ENCODE data around the gene ST6GALNAC2.
A peak's percentile ranks its signal among the peaks of the same experiment; 100 is the strongest.
"Not testable (repeated sequence)": the region's sequence is repeated elsewhere in the genome, so short reads cannot be mapped to it uniquely, and the experiment has no call there.

Gene ST6GALNAC2

DNA sequence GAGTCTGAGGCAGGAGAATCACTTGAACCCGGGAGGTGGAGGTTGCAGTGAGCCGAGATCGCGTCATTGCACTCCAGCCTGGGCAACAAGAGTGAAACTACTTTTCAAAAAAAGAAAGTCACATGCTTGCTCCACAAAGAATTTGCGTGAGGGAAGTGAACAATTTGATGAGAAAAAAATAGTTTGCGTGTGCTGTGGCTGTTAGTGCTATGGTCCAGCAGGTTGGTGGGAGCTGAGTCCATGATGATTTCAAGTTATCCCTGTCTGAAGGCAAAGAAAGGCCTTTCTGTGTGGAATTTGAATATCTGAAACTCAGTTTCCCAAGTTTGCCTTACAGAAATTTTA is 24.8 kb downstream of the ST6GALNAC2 start:
- TF ChIP-seq, protein P1, sequence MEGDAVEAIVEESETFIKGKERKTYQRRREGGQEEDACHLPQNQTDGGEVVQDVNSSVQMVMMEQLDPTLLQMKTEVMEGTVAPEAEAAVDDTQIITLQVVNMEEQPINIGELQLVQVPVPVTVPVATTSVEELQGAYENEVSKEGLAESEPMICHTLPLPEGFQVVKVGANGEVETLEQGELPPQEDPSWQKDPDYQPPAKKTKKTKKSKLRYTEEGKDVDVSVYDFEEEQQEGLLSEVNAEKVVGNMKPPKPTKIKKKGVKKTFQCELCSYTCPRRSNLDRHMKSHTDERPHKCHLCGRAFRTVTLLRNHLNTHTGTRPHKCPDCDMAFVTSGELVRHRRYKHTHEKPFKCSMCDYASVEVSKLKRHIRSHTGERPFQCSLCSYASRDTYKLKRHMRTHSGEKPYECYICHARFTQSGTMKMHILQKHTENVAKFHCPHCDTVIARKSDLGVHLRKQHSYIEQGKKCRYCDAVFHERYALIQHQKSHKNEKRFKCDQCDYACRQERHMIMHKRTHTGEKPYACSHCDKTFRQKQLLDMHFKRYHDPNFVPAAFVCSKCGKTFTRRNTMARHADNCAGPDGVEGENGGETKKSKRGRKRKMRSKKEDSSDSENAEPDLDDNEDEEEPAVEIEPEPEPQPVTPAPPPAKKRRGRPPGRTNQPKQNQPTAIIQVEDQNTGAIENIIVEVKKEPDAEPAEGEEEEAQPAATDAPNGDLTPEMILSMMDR (IDR thresholded peaks at IDR 0.05; ENCODE audit: insufficient read depth, low read depth, low read length, missing control alignments), result no peak
- H3K4me3 ChIP-seq (ENCODE audit: low read depth, low read length), result peak overlapping the region; percentile 91
- DNase-seq (ENCODE audit: low read depth), result peak; percentile 43

DNA sequence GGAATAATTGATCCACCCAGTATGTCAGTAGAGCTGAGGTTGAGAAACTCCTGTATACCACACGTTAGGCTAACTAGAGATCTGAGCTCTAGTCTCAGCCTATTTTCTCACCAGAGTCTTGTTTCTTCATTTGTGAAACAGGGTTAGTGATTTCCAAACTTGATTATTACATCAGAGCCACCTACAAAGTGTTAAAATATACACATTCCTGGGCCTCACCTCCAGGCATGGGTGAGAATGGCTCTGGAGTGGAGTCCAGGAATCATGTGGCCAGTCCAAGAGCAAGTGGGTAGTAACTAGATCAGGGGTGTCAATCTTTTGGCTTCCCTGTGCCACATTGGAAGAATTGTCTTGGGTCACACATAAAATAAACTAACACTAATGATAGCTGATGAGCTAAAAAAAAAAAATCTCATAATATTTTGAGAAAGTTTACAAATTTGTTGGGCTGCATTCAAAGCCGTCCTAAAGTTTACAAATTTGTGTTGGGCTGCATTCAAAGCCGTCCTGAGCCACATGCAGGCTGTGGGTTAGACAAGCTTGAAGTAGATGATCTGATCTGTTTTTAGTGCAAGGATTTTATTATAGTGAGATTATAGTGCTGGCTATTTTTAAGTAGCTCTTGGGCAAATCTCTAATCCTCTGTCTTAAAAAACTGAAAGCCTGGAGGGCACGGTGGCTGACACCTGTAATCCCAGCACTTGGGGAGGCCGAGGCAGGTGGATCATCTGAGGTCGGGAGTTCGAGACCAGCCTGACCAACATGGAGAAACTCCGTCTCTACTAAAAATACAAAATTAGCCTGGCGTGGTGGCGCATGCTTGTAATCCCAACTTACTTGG is 25.4 kb downstream of the ST6GALNAC2 start:
- H3K4me3 ChIP-seq (ENCODE audit: low read depth, low read length), result peak overlapping the region; percentile 91
- TF ChIP-seq, protein P1 (IDR thresholded peaks at IDR 0.05; ENCODE audit: insufficient read depth, low read depth, low read length, missing control alignments), result no peak
- peak; percentile 25 for DNase-seq (ENCODE audit: low read depth)

DNA sequence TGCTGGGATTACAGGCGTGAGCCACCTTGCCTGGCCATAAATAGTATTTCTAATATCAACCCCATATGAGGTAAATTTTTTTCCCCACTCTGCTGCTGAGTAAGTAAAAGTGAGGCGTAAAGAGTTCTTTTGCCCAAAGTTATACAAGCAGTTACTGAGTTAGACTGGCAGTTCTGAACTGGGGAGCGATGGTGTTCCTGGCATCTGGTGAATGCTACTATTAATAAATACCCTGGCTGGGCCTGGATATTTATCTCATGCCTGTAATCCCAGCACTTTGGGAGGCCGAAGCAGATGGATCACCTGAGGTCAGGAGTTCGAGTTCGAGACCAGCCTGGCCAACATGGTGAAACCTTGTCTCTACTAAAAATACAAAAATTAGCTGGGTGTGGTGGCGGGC is 26.2 kb downstream of the ST6GALNAC2 start:
- DNase-seq (ENCODE audit: low read depth), result not testable (repeated sequence)
- H3K4me3 ChIP-seq (ENCODE audit: low read depth, low read length), result peak overlapping the region; percentile 91

DNA sequence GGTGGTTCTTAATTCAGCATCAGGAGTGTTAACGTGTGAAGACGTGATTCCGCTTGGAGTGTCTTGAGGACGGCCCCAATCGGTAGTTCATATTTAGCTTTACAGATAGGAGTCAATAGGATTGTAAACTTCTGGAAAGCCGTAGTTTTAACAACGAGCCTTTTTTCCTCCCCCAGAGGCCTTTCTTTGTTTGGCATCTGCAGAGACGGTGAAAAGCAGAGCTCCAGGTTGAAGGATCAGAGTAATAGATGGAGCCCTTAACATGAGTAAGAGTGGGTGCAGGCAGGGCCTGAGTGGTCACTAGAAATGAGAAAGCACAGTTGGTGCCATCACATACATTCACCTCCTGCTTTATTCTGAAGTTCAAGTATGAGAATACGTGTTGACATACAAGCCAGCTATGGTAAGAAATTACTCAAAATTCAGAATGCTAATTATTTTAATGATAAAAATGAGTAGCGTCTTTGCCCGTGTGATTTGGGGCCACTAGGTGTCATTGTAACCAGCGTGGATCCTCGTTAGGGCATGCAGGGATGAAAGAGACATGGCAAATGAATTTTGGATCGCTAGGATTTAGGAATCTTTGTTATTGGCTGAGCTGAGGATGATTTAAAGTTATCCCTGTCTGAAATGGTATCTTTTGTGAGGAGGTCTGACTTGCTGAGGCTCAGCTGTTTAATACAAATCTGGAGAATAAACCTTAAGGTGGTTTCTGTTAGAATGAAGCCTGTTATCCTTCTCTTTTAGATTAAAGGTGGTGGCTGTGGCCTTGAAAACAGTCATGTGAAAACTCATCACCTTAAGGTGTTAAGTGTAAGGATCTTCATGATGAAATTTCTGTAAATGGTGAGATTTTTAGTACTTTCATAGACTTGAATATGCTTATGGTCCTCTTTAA is 27.2 kb downstream of the ST6GALNAC2 start:
- peak overlapping the region; percentile 91 for H3K4me3 ChIP-seq (ENCODE audit: low read depth, low read length)
- DNase-seq (ENCODE audit: low read depth), result peak; percentile 31
- TF ChIP-seq, protein P1 (IDR thresholded peaks at IDR 0.05; ENCODE audit: insufficient read depth, low read depth, low read length, missing control alignments), result peak; percentile 47

DNA sequence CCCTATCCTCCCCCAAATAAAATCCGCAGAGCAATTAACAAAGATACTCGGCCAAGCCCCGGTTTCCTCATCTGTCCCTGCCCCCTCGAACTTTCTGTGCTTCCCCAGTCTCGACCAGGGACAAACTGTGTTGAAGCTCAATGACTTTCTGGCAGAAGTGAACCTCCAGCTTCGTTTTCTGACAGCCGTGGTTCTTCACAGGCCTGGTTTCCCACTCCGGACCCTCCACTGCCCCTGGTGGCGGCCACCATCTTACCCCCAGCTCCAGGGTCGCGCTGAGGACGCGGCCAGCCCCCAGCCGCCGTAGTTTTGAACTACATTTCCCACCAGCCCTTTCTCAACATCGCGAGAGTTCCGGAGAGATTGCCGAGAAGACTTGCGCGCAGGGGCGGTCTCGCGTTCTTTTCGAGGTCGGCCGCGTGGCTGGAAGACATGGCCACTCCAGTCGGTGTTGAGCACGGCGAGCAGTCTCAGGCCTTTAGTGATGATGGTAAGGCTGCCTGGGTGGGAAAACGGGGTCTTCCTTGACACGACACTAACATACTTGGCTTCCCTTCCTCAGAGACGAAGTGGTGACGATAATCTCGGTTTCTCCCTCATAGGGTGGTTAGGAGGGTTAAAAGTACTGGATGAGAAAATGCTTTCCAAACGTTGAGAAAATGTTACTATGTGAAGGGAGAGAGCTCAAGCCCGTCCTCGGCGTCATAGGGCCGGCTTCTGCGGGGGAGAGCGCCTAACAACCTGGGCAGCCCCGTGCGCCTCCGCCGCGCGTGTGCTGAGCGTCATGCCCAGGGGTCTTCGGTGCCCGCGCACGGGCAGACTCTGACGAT is 28.1 kb downstream of the ST6GALNAC2 start:
- H3K4me3 ChIP-seq (ENCODE audit: low read depth, low read length), result peak overlapping the region; percentile 91
- TF ChIP-seq, protein P1 (IDR thresholded peaks at IDR 0.05; ENCODE audit: insufficient read depth, low read depth, low read length, missing control alignments), result peak; percentile 74
- peak; percentile 98 for DNase-seq (ENCODE audit: low read depth)

DNA sequence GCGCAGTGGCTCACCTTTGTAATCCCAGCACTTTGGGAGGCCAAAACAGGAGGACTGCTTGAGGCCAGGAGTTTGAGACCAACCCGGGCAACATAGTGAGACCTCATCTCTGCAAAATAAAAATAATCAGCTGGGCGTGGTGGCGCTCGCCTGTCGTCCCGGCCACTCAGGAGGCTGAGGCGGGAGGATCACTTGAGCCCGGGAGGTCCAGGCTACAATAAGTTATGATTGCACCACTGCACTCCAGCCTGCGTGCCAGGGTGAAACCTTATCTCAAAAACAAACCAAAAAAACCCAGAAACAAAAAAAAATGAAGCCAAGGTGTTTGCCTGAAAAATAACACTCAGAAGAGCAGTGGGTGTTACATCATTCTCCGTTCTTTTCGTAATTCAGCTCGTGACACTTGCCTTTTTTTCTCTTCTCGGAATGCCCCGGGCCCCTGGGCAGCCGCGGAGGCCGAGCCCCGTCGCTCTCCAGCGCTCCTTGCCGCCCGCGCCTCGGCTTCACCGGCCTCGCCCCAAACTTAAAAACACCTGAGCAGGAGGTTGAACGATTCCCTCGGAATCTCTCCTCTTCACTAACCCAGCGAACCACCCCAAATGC is 28.8 kb downstream of the ST6GALNAC2 start:
- DNase-seq (ENCODE audit: low read depth), result no peak
- H3K4me3 ChIP-seq (ENCODE audit: low read depth, low read length), result peak overlapping the region; percentile 91
- TF ChIP-seq, protein P1 (IDR thresholded peaks at IDR 0.05; ENCODE audit: insufficient read depth, low read depth, low read length, missing control alignments), result no peak

Data from GM12865 (cell line).